ENCODE results near the gene DMRT3. TPM values are rescaled to one million over a fixed set of nuclear protein-coding genes. Genes with fewer than 3 reads are reported as not detected.

DMRT3 gene
- total and polyA plus RNA-seq, 2 of the 8 experiments (the other 6 are each of a cell fraction or from before 2014, with no cell fraction given): not detected

DNA sequence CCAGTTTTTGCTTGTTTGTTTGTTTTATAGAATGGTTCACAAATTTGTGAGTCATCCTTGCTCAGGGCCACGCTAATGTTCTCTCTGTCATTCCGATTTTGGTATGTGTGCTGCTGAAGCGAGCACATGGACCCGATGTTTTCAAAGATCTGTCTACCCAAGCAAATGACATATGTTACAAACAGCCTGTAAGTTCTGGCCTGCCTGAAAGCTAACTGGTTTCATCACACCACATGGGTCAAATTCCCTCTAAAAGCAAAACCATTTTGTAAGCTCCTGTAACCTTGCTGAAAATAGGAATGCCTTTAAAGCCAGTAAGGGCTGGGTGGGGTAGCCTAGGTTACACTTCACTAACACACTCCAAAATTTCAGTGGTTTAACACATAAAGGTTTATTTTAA lies 25.4 kb downstream of the DMRT3 start:
- H2AK5ac ChIP-seq (ENCODE audit: low read depth, low read length): no peak overlapping the region
- H3K4me1 ChIP-seq (replicated peaks in 1 of 4; ENCODE audit: control insufficient read depth in 3 of 4, insufficient read depth in 4 of 4, low read length in 3 of 4): no peaks in the 10 kb centered on the region
- no peak overlapping the region for H2AFZ ChIP-seq (ENCODE audit: low read length)
- H4K5ac ChIP-seq (ENCODE audit: insufficient read length, low read depth, low read length): no peak overlapping the region
- no peak for FAIRE-seq
- no peak overlapping the region for H2BK5ac ChIP-seq (ENCODE audit: low read depth, low read length)
- H3K36me3 ChIP-seq (ENCODE audit: control insufficient read depth in 2 of 4, insufficient read depth in 4 of 4, low read length in 3 of 4): no peaks in the 10 kb centered on the region
- WGBS, 2 experiments (ENCODE audit: extremely low coverage in 1 of 2, insufficient coverage in 1 of 2, insufficient read length in 1 of 2, insufficient replicate concordance in 2 of 2, low coverage in 1 of 2, low lambda C conversion rate in 2 of 2, missing lambda C conversion rate in 1 of 2): 94% methylated on average over 4 of the region's 4 CpGs; no CpG with 5 or more reads in 1 of the 2 experiments
- no peak overlapping the region for H3K14ac ChIP-seq (ENCODE audit: insufficient read length)
- H3K27me3 ChIP-seq (replicated peaks in 1 of 4; ENCODE audit: control insufficient read depth in 3 of 4, extremely low read depth in 1 of 4, insufficient read depth in 3 of 4, low read length in 3 of 4): no peaks in the 10 kb centered on the region
- H3K4me2 ChIP-seq (ENCODE audit: insufficient read depth in 1 of 2, low read depth in 2 of 2, low read length in 2 of 2): no peak overlapping the region
- 0 out of 2 replicates have a peak, but pooled peaks cover 2% of the 10 kb centered on the region for H3K23me2 ChIP-seq (ENCODE audit: low read depth, low read length)
- TF ChIP-seq FOSL1 (IDR thresholded peaks at IDR 0.05; ENCODE audit: insufficient read depth, low read depth, low read length): no peak
- H3K4ac ChIP-seq (replicated peaks; ENCODE audit: insufficient read length, low read depth, low read length): no peak overlapping the region
- ChIA-PET CTCF (ENCODE audit: partially characterized antibody) (interaction anchor here (0.6 to 4.4 kb wide), 5 partner anchors 8 to 124 kb away, joined by 3 to 57 read pairs (median 10); partner anchors contain the start of gene DMRT3), POLR2A (ENCODE audit: partially characterized antibody) (no interaction called here)
- no peaks in the 10 kb centered on the region for H4K20me1 ChIP-seq (replicated peaks in 1 of 2; ENCODE audit: control insufficient read depth in 1 of 2, insufficient read depth in 2 of 2, low read length in 2 of 2)
- peaks cover 37 to 41% of the 10 kb centered on the region in 2 experiments for H3K9me3 ChIP-seq (ENCODE audit: insufficient read depth in 2 of 2, low read depth in 1 of 2, low read length in 1 of 2)
- H3K4me3 ChIP-seq (ENCODE audit: extremely low read depth in 1 of 4, insufficient read depth in 2 of 4, low read depth in 3 of 4, low read length in 4 of 4): no peak overlapping the region
- no peak overlapping the region for H3K23ac ChIP-seq (ENCODE audit: insufficient read length)
- H2BK120ac ChIP-seq (replicated peaks; ENCODE audit: low read depth, low read length): no peak overlapping the region
- no peaks in the 10 kb centered on the region for H3K79me2 ChIP-seq (ENCODE audit: control insufficient read depth in 1 of 2, insufficient read depth in 2 of 2, low read length in 2 of 2)
- H2BK15ac ChIP-seq (ENCODE audit: low read length): no peak overlapping the region
- no peak overlapping the region for H3K27ac ChIP-seq (ENCODE audit: low read depth, low read length)
- H3K56ac ChIP-seq (replicated peaks; ENCODE audit: insufficient read length, low read depth, low read length): no peak overlapping the region
- no peaks in the 10 kb centered on the region for H3K79me1 ChIP-seq (ENCODE audit: low read depth, low read length)
- no peak overlapping the region for H3K9ac ChIP-seq (replicated peaks in 1 of 4; ENCODE audit: extremely low read depth in 1 of 4, low read depth in 3 of 4, low read length in 3 of 4)
- no peak for DNase-seq (ENCODE audit: low read depth in 1 of 2, low spot score in 2 of 2)
- no peak overlapping the region for H3K18ac ChIP-seq (ENCODE audit: extremely low read depth, low read length)
- H2BK12ac ChIP-seq (ENCODE audit: low read depth, low read length): no peak overlapping the region
- H4K91ac ChIP-seq (replicated peaks; ENCODE audit: insufficient read length, low read length): no peak overlapping the region
- H2BK20ac ChIP-seq (ENCODE audit: low read length): no peak overlapping the region
- H4K8ac ChIP-seq (ENCODE audit: extremely low read depth, insufficient read depth, low read length): no peak overlapping the region
